Heart left ventricle (tissue), 16 donors: ENCODE results near the gene LRRFIP1. TPM values are rescaled to one million over a fixed set of nuclear protein-coding genes. Genes with fewer than 3 reads are reported as not detected.

Source experiments
- ATAC-seq, 4 donors: fragments of 200-7000 bp; cut with Tn5 transposase; one replicate each; pipeline ENCODE4 v1.9.1; 2020 to 2022; ENCODE audit warnings: moderate library complexity in 4 of 4, mild to moderate bottlenecking in 3 of 4, moderate number of reproducible peaks in 1 of 4
- DNase-seq, 5 donors: peaks; one replicate each; pipeline ENCODE4 v3.0.0-alpha.2; 2020
- H3K27ac ChIP-seq, 12 donors: fragments of 200-600 bp; sonication (generic) in 4 of 12; one replicate each; pipeline versions ENCODE4 v1.5.0 to v1.8.0; 2016 to 2022; ENCODE audit warnings: mild to moderate bottlenecking in 2 of 12
- H3K27me3 ChIP-seq, 9 donors: fragments of 200-600 bp; sonication (generic) in 2 of 9; one replicate each; pipeline versions ENCODE4 v1.5.1 to v1.8.0; 2016 to 2022; ENCODE audit warnings: mild to moderate bottlenecking in 3 of 9
- H3K36me3 ChIP-seq, 9 donors: fragments of 200-600 bp; sonication (generic) in 2 of 9; one replicate each; pipeline versions ENCODE4 v1.5.0 to v1.8.0; 2018 to 2022; ENCODE audit warnings: mild to moderate bottlenecking in 2 of 9
- H3K4me1 ChIP-seq, 12 donors: fragments of 200-600 bp; sonication (generic) in 4 of 12; one replicate each; pipeline versions ENCODE4 v1.5.0 to v1.8.0; 2016 to 2022; ENCODE audit warnings: mild to moderate bottlenecking in 3 of 12
- H3K4me3 ChIP-seq, 12 donors: fragments of 200-600 bp; sonication (generic) in 4 of 12; one replicate each; pipeline versions ENCODE4 v1.5.0 to v1.8.0; 2017 to 2022; ENCODE audit warnings: mild to moderate bottlenecking in 9 of 12, moderate library complexity in 4 of 12
- H3K9me3 ChIP-seq, 12 donors: fragments of 200-600 bp; sonication (generic) in 4 of 12; one replicate each; pipeline versions ENCODE4 v1.5.0 to v1.8.0; 2016 to 2022; ENCODE audit warnings: mild to moderate bottlenecking in 1 of 12
- POLR2A ChIP-seq, 2 donors: fragments of 450-650 bp; IDR thresholded peaks; one replicate each; pipeline ENCODE4 v1.6.1; 2017; ENCODE audit warnings: antibody characterized with exemption in 2 of 2, mild to moderate bottlenecking in 2 of 2, moderate library complexity in 2 of 2
- WGBS, 4 donors: extraction: QIAGEN DNeasy Blood & Tissue Kit in 2 of 4; methylation state at CpG; one replicate each; pipeline versions ENCODE4 v1.1.5 to v1.1.7; 2013 to 2018; 5-methylcytosine and 5-hydroxymethylcytosine counted together
- intact Hi-C, 10 donors: fragments of 100-400 bp; cut with DNase I; formaldehyde crosslinking; loops; one replicate each; pipeline versions ENCODE4 v1.11.1 to v1.14.2; 2022
- polyA plus RNA-seq, 2 donors: library from polyadenylated mRNA; stranded (reverse); fragments of 200-250 nt; gene quantifications; one replicate each; pipeline ENCODE4 v1.2.3, GENCODE V29; 2013
- total RNA-seq, 9 donors: library from RNA; depleted of rRNA in 2 of 9; stranded (reverse); fragments of >200 nt in 2 of 9; fragmentation: NEBNext Ultra II Directional in 3 of 9; extraction: Animal tissue kit (Norgen Biotek cat#: 25700) in 3 of 9; gene quantifications; one replicate each; pipeline versions ENCODE4 v1.1.0 to v1.2.4, GENCODE V29; 2016 to 2023
- TF ChIP-seq, protein P1 (sequence below), 12 donors: fragments of 200-600 bp; sonication (generic) in 4 of 12; IDR thresholded peaks; one replicate each; pipeline versions ENCODE4 v1.5.0 to v1.8.0; 2018 to 2022; ENCODE audit warnings: antibody characterized with exemption in 12 of 12, mild to moderate bottlenecking in 5 of 12
- donor health status: ischemic (EF 13 %, LVEDD 7.1; RV severe dilation, severe dysfunction).
- donor health status: healthy with polysubstance abuse.
- donor health status: DM: no; HTN: yes; CAD: no.
- donor health status: DM: no; HTN: no; CAD: no.
- donor health status: ischemic (EF 25% LVEDD 6.9; RV normal size, moderate dysfunction).
- donor health status: ischemic (EF 25% LVEDD 5.7; RV mildly dilated, moderate dysfunction).
- donor health status: healthy.
- donor health status: DM: yes; HTN: yes; CAD: no.
- donor health status: ischemic (EF 35%, LVEDD 5.7; RV mildly dilated, moderate dysfunction).
- donor health status: nonischemic (EF 11% LVEDD 7.7; RV severe dilation, severe dysfunction).
- donor health status: DM: yes; HTN: yes; CAD: no.
- donor health status: PGD.
- donor health status: ischemic (EF 29% LVEDD 5.4; RV normal size, mild dysfunction).
- donor health status: nonischemic (EF 23%, LVEDD 6.1; RV moderate dilation, normal function).

The LRRFIP1 gene
- total and polyA plus RNA-seq, 11 donors: 78.7 to 151 (median 111) TPM

DNA sequence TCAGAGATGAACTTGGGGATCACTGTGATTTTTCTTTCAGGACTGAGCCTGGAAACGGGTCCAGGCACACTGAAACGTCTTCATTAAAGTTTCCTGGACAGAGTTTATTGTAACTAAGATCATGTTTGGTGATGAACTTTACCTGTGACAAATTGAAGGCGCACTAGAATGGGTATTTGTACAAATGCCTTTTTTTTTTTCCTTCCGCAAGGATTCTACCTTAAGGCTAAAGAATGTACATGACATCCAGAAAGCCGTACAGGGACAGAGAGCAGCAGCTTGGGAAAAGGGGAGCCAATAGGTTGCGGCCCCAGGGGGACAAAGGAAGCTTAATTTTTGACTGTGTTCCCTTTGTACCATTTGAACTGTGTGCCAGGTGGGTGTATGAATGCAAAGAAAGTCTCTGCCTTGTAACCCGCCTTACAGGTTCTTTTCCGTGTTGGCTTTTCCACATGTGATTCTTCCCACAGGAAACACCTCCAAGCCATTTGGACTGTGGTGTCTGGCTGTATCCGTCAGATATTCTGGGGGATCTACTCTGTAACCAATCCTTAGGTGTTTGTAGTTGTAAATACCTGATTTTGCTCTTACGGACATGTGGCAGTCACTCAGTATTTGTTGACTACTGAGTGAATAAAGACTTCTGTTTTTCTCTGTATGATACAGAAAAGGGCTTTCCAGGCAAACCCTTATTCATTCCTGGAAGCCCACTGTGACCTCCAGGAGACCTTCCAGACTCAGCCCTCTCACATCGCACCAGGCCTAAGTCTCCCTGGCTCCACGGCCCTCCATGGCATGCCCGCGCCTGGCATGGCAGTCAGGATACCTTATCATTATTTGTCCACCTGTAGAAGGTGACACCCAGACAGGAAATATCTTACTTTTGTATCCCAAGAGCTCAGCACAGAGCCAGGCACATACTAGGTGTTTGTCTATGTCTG lies 1.1 kb downstream of the LRRFIP1 start:
- H3K27ac ChIP-seq: peak overlapping the region in 11 of 12 donors; percentile 82 to 96 (median 91)
- H3K36me3 ChIP-seq: peaks cover 0 to 18% (median 0%) of the 10 kb centered on the region in 9 donors
- TF ChIP-seq POLR2A (IDR thresholded peaks at IDR 0.05): no peak
- TF ChIP-seq, protein P1, sequence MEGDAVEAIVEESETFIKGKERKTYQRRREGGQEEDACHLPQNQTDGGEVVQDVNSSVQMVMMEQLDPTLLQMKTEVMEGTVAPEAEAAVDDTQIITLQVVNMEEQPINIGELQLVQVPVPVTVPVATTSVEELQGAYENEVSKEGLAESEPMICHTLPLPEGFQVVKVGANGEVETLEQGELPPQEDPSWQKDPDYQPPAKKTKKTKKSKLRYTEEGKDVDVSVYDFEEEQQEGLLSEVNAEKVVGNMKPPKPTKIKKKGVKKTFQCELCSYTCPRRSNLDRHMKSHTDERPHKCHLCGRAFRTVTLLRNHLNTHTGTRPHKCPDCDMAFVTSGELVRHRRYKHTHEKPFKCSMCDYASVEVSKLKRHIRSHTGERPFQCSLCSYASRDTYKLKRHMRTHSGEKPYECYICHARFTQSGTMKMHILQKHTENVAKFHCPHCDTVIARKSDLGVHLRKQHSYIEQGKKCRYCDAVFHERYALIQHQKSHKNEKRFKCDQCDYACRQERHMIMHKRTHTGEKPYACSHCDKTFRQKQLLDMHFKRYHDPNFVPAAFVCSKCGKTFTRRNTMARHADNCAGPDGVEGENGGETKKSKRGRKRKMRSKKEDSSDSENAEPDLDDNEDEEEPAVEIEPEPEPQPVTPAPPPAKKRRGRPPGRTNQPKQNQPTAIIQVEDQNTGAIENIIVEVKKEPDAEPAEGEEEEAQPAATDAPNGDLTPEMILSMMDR (IDR thresholded peaks at IDR 0.05): no peak
- intact Hi-C loops: loop anchor here in 5 of 10 donors (5.0 kb wide), 3 partner anchors 34 to 104 kb away; no protein-coding TSS in a partner anchor
- peak overlapping the region; percentile 52 to 92 (median 73) for H3K4me3 ChIP-seq
- 33 to 46% (median 39%) methylated on average over 14 of the region's 14 CpGs for WGBS, 4 donors
- peaks cover 7 to 78% (median 56%) of the 10 kb centered on the region in 12 donors for H3K4me1 ChIP-seq
- no peak for DNase-seq
- no peaks in the 10 kb centered on the region for H3K9me3 ChIP-seq
- peaks cover 0 to 6% (median 0%) of the 10 kb centered on the region in 9 donors for H3K27me3 ChIP-seq
- no peak for ATAC-seq

DNA sequence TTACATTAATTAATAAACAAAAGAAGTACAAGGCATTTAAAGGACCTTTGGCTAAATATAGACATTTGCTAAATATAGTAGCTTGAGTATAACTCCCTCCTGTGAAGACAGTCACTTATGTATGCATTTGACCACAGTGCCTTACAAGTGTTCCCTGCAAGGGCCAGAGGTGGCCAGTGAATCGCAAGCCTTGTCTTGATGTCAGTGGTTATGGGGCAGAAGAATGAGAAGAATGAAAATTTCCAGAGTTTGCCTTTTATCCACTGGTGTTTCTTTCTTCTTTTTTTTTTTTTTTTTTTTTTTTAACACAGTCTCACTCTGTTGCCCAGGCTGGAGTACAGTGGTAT lies 1.8 kb downstream of the LRRFIP1 start:
- DNase-seq (no peak), ATAC-seq (peak in 2 of 4 donors; percentile 13 to 25)
- TF ChIP-seq, protein P1 (IDR thresholded peaks at IDR 0.05): no peak
- no peak for TF ChIP-seq POLR2A (IDR thresholded peaks at IDR 0.05)
- peaks cover 0 to under 1% (median 0%) of the 10 kb centered on the region in 12 donors for H3K9me3 ChIP-seq
- H3K27me3 ChIP-seq: peaks cover 0 to 6% (median 0%) of the 10 kb centered on the region in 9 donors
- H3K4me3 ChIP-seq: peak overlapping the region in 8 of 12 donors; percentile 32 to 92 (median 73)
- H3K4me1 ChIP-seq: peaks cover 7 to 84% (median 62%) of the 10 kb centered on the region in 12 donors
- H3K27ac ChIP-seq: peak overlapping the region in 11 of 12 donors; percentile 82 to 96 (median 91)
- WGBS, 4 donors: 42 to 63% (median 63%) methylated on average over 1 of the region's 1 CpG
- intact Hi-C loops: loop anchor here in 5 of 10 donors (5.0 kb wide), 3 partner anchors 33 to 103 kb away; no protein-coding TSS in a partner anchor
- peaks cover 0 to 18% (median 0%) of the 10 kb centered on the region in 9 donors for H3K36me3 ChIP-seq

DNA sequence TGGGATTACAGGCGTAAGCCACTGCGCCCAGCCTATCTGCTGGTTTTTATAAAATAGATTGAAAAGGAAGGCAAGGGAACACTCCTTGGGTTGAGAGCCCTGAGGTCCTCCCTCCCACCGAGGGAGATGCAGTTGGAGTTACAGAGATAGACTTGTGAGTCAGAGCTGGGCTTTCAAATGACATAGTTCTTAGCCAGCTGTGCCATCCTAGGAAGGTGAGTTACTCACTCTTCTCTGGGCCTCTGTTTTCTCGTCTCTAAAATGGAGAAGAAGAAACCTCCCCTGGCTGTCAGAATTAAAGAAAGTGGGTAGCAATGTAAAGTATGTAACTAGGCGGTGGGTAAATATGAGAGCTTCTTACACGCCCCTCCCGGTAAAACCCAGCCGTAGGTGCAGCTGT lies 2.4 kb downstream of the LRRFIP1 start:
- peaks cover 0 to 6% (median 0%) of the 10 kb centered on the region in 12 donors for H3K9me3 ChIP-seq
- no peak for ATAC-seq
- H3K27me3 ChIP-seq: peaks cover 0 to 6% (median 0%) of the 10 kb centered on the region in 9 donors
- H3K36me3 ChIP-seq: peaks cover 0 to 18% (median 0%) of the 10 kb centered on the region in 9 donors
- peak overlapping the region in 2 of 12 donors; percentile 6 to 73 for H3K4me3 ChIP-seq
- peaks cover 7 to 85% (median 64%) of the 10 kb centered on the region in 12 donors for H3K4me1 ChIP-seq
- peak overlapping the region in 11 of 12 donors; percentile 82 to 96 (median 91) for H3K27ac ChIP-seq
- TF ChIP-seq POLR2A (IDR thresholded peaks at IDR 0.05): no peak
- TF ChIP-seq, protein P1 (IDR thresholded peaks at IDR 0.05): no peak
- WGBS, 4 donors: 41 to 77% (median 61%) methylated on average over 8 of the region's 8 CpGs
- intact Hi-C loops: loop anchor here in 5 of 10 donors (5.0 kb wide), 3 partner anchors 33 to 103 kb away; no protein-coding TSS in a partner anchor
- DNase-seq: no peak
